Epithelial cell of umbilical artery (primary cell): ENCODE data around the gene RBM15B. TPM values are rescaled to one million over a fixed set of nuclear protein-coding genes. Genes with fewer than 3 reads are reported as not detected.

Experiments used
- total RNA-seq: library from RNA; depleted of rRNA; stranded (reverse); fragments of >200 nt; gene quantifications from 2 replicates; pipeline ENCODE4 v1.2.3, GENCODE V29; 2014

RBM15B gene, protein sequence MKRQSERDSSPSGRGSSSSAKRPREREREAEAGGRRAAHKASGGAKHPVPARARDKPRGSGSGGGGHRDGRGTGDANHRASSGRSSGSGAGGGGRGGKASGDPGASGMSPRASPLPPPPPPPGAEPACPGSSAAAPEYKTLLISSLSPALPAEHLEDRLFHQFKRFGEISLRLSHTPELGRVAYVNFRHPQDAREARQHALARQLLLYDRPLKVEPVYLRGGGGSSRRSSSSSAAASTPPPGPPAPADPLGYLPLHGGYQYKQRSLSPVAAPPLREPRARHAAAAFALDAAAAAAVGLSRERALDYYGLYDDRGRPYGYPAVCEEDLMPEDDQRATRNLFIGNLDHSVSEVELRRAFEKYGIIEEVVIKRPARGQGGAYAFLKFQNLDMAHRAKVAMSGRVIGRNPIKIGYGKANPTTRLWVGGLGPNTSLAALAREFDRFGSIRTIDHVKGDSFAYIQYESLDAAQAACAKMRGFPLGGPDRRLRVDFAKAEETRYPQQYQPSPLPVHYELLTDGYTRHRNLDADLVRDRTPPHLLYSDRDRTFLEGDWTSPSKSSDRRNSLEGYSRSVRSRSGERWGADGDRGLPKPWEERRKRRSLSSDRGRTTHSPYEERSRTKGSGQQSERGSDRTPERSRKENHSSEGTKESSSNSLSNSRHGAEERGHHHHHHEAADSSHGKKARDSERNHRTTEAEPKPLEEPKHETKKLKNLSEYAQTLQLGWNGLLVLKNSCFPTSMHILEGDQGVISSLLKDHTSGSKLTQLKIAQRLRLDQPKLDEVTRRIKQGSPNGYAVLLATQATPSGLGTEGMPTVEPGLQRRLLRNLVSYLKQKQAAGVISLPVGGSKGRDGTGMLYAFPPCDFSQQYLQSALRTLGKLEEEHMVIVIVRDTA
- 28.4 and 35.4 TPM in 2 replicates for total RNA-seq

DNA sequence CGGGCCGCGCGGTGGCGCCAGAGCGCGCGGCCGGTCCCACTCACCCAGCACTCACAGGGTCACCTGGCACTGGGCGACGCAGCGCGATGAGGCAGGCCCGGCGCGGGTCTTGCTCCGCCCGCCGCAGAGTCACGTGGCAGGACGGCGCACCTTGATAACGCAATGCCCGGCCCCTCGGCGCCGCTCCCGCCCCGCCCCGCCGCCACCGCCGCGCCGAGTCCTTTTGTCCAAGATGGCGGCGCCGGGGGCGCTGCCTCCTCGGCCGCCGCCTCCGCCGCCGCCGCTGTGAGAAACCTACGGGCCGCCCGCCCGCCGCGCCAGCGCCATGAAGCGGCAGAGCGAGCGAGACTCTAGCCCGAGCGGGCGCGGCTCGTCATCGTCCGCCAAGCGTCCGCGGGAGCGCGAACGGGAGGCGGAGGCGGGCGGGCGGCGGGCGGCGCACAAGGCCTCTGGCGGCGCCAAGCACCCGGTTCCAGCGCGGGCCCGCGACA lies at the start of gene RBM15B:
TSS of gene RBM15B (plus strand) at position 211 of the 491 bp plus-strand sequence. CDS start at position 326, 115 bp downstream.

DNA sequence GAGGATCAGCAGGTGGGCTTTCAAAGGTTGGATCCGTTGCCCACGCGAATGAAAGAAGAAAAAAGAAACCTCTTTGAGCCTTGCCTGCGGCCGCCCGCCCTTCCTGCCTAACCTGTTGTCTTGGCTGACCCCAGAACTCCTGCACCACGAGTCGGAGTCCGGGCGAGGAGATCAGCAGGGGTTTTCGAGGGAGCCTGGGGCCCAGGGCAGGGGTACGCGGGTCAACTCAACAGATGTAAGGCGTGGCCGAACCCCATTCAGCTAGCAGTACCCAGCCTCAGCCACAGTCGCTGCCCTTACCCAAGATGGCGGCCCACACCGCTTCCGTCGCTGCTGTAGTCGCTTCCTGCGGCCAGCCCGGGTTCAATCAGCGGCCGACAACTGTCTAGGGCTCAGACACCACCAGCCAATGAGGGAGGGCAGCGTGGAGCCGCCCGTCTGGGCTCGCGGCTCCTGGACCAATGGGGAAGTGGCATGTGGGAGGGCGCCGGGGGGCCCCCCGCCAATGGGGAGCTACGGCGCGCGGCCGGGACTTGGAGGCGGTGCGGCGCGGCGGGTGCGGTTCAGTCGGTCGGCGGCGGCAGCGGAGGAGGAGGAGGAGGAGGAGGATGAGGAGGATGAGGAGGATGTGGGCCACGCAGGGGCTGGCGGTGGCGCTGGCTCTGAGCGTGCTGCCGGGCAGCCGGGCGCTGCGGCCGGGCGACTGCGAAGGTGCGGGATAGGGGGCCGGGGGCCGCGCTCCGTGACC lies 6.2 kb upstream of the RBM15B start, which contains the start of gene MANF:
TSS of gene MANF (plus strand) at position 566 of the 748 bp plus-strand sequence. CDS start at position 618, 52 bp downstream.

Other genes starting within 250 kb of the RBM15B start
- gene MANF, start 6.0 kb upstream of the RBM15B start, total RNA-seq: 195 and 264 TPM in 2 replicates
- 14.3 and 18.2 TPM in 2 replicates for gene DCAF1, start 108.7 kb downstream of the RBM15B start, total RNA-seq
- 15.3 and 19.1 TPM in 2 replicates for gene RAD54L2, start 147.4 kb downstream of the RBM15B start, total RNA-seq